C4-2B (cell line): ENCODE measurements around the gene KLHL42.

Experiments
- CTCF ChIP-seq: fragments of 450-650 bp; conservative IDR thresholded peaks from 2 replicates; pipeline ENCODE4 v1.5.1; 2017; ENCODE audit warnings: mild to moderate bottlenecking
- ZFX ChIP-seq: fragments of 450-650 bp; IDR thresholded peaks from 2 replicates; pipeline ENCODE4 v1.6.1; 2017

GRCh38 chr12:27785882-27786570, 6.0 kb downstream of the KLHL42 start:
- TF ChIP-seq CTCF = no peak
- no peak for TF ChIP-seq ZFX
